AG04450 (cell line): Measurements from ENCODE around the gene RCAN2. TPM values are rescaled to one million over a fixed set of nuclear protein-coding genes. Genes with fewer than 3 reads are reported as not detected.
"Not testable (repeated sequence)": the region's sequence is repeated elsewhere in the genome, so short reads cannot be mapped to it uniquely, and the experiment has no call there.

Experiments
- CTCF ChIA-PET: fragments of 300-600, 350-600 bp; formaldehyde crosslinking; extraction: SDS; loops from one replicate; lab custom pipeline; 2022; ENCODE audit warnings: antibody characterized with exemption, inconsistent platforms; lab: Charles Lee
- POLR2A ChIA-PET: fragments of 350-600 bp; formaldehyde crosslinking; extraction: SDS; loops from one replicate; lab custom pipeline; 2021; ENCODE audit warnings: antibody characterized with exemption, inconsistent platforms; lab: Yijun Ruan, JAX
- DNase-seq: peaks from one replicate; pipeline ENCODE4 v3.0.0-alpha.2; 2011; ENCODE audit warnings: low read depth, low spot score
- H3K27ac ChIP-seq: one replicate; pipeline ENCODE4 v1.5.1; 2012; ENCODE audit warnings: low read depth, low read length, control low read depth
- H3K27me3 ChIP-seq: one replicate; pipeline ENCODE4 v1.6.0; 2012; ENCODE audit warnings: low read length; ENCODE audit not compliant: control insufficient read depth, insufficient read depth
- H3K4me3 ChIP-seq: 2 replicates; pipeline ENCODE4 v1.5.1; 2011; ENCODE audit warnings: mild to moderate bottlenecking, low read depth, low read length, control low read depth
- H3K9me3 ChIP-seq: 2 replicates; pipeline ENCODE4 v1.5.1; 2012; ENCODE audit warnings: low read length; ENCODE audit not compliant: control insufficient read depth, insufficient read depth
- CTCF ChIP-seq: IDR thresholded peaks from 2 replicates; pipeline ENCODE4 v1.5.1; 2011; ENCODE audit warnings: low read depth, low read length, control low read depth, inconsistent platforms
- polyA plus RNA-seq: library from polyadenylated mRNA; depleted of rRNA; stranded (reverse); fragments of >200 nt; gene quantifications from 2 replicates; pipeline ENCODE4 v1.2.3, GENCODE V29; 2011

The RCAN2 gene
- polyA plus RNA-seq, 1 experiment = 0.11 TPM

GRCh38 chr6:46407776-46408530, 83.3 kb downstream of the RCAN2 start:
- Histone ChIP-seq H3K4me3 (no peak overlapping the region), H3K27ac (no peak overlapping the region), H3K27me3 (no peaks in the 10 kb centered on the region), H3K9me3 (no peaks in the 10 kb centered on the region)
- ChIA-PET CTCF (interaction anchor here (1.3 to 3.5 kb wide), 2 partner anchors 317 to 318 kb away, joined by 3 to 20 read pairs; no protein-coding TSS in a partner anchor), POLR2A (no interaction called here)
- DNase-seq = no peak
- no peak for TF ChIP-seq CTCF

GRCh38 chr6:46407246-46407645, 84.0 kb downstream of the RCAN2 start:
- ChIA-PET CTCF (interaction anchor here (0.7 to 1.3 kb wide), 2 partner anchors 13 to 317 kb away, joined by 3 read pairs; no protein-coding TSS in a partner anchor), POLR2A (no interaction called here)
- Histone ChIP-seq H3K27me3 (no peaks in the 10 kb centered on the region), H3K27ac (no peak overlapping the region), H3K4me3 (no peak overlapping the region), H3K9me3 (no peaks in the 10 kb centered on the region)
- DNase-seq = no peak
- TF ChIP-seq CTCF = no peak

- H3K4me3 ChIP-seq, H3K27me3 ChIP-seq, H3K27ac ChIP-seq, H3K9me3 ChIP-seq, DNase-seq, CTCF ChIA-PET: not testable (repeated sequence)
- POLR2A ChIA-PET = interaction anchor here (0.7 kb wide), 1 partner anchor 1737 kb away, joined by 3 read pairs; no protein-coding TSS in a partner anchor
These were observed 85.5 kb downstream of the RCAN2 start for GRCh38 chr6:46405620-46406180.

- no peak for TF ChIP-seq CTCF
- H3K27me3 ChIP-seq = no peaks in the 10 kb centered on the region
- no peak overlapping the region for H3K4me3 ChIP-seq
- CTCF ChIA-PET = no interaction called here
- no peaks in the 10 kb centered on the region for H3K9me3 ChIP-seq
- POLR2A ChIA-PET = no interaction called here
- H3K27ac ChIP-seq = no peak overlapping the region
- DNase-seq = no peak
These were observed 90.4 kb downstream of the RCAN2 start for GRCh38 chr6:46400898-46401297.

GRCh38 chr6:46395530-46395929, 95.7 kb downstream of the RCAN2 start:
- Histone ChIP-seq H3K4me3 (no peak overlapping the region), H3K27me3 (no peaks in the 10 kb centered on the region), H3K27ac (no peak overlapping the region), H3K9me3 (no peaks in the 10 kb centered on the region)
- no peak for DNase-seq
- POLR2A ChIA-PET = no interaction called here
- CTCF ChIA-PET = no interaction called here
- TF ChIP-seq CTCF = no peak
